GM12878 (cell line): ENCODE data around the gene HSPB6. TPM values are rescaled to one million over a fixed set of nuclear protein-coding genes. Genes with fewer than 3 reads are reported as not detected.

ENCODE experiments used
- ATAC-seq: fragments of 200-7000 bp; cut with Tn5 transposase; 3 replicates; pipeline ENCODE4 v1.9.1; 2020; ENCODE audit warnings: mild to moderate bottlenecking, moderate library complexity
- BruUV-seq: library from RNA; stranded (reverse); fragments of 400-500 nt; replicated peaks from 2 replicates; lab custom pipeline; 2021; lab: Mats Ljungman, UMichigan
- CTCF ChIA-PET: fragments of 300-600 bp; sonication (Branson Sonifier 250); formaldehyde crosslinking; extraction: SDS; loops from one replicate; lab custom pipeline; 2021; ENCODE audit warnings: inconsistent platforms; lab: Yijun Ruan, JAX
- POLR2A ChIA-PET: fragments of 350-600 bp; formaldehyde crosslinking; extraction: SDS; loops from one replicate; lab custom pipeline; 2021; ENCODE audit warnings: inconsistent platforms; lab: Charles Lee
- RAD21 ChIA-PET: fragments of 300-600 bp; sonication (Branson Sonifier 250); formaldehyde crosslinking; loops from one replicate; lab custom pipeline; 2023; ENCODE audit warnings: antibody characterized with exemption; ENCODE audit not compliant: unreplicated experiment; lab: Charles Lee
- SMC1A ChIA-PET: fragments of 300-600 bp; sonication (Branson Sonifier 250); formaldehyde crosslinking; loops from one replicate; lab custom pipeline; 2023; ENCODE audit not compliant: unreplicated experiment, uncharacterized antibody; lab: Charles Lee
- DNase-seq: peaks from one replicate; pipeline ENCODE4 v3.0.0-alpha.2; 2011; ENCODE audit warnings: low read depth, low spot score
- FAIRE-seq: peaks from 3 replicates; lab custom pipeline; 2011; peaks lifted over from hg19 to GRCh38; lab: Jason Lieb, UNC
- H2AFZ ChIP-seq: 2 replicates; pipeline ENCODE4 v1.6.0; 2011; ENCODE audit warnings: low read depth, low read length, control low read depth; ENCODE audit not compliant: control insufficient read depth
- H3K27ac ChIP-seq: 2 replicates; pipeline ENCODE4 v1.5.1; 2011; ENCODE audit warnings: control low read depth; ENCODE audit not compliant: control insufficient read depth, insufficient read depth
- H3K27me3 ChIP-seq, 2 experiments: replicated peaks in 1 of 2; 2 replicates each; pipeline versions ENCODE4 v1.6.0 to v1.6.1; 2011; ENCODE audit warnings: low read length in 1 of 2; ENCODE audit not compliant: control insufficient read depth in 2 of 2, insufficient read depth in 2 of 2
- H3K36me3 ChIP-seq, 2 experiments: 2 replicates each; pipeline ENCODE4 v1.5.1; 2011; ENCODE audit warnings: low read length in 1 of 2; ENCODE audit not compliant: control insufficient read depth in 2 of 2, insufficient read depth in 2 of 2
- H3K4me1 ChIP-seq: 2 replicates; pipeline ENCODE4 v1.6.1; 2011; ENCODE audit warnings: mild to moderate bottlenecking, low read length, moderate library complexity, mixed read lengths; ENCODE audit not compliant: control insufficient read depth, insufficient read depth
- H3K4me2 ChIP-seq: 2 replicates; pipeline ENCODE4 v1.6.0; 2011; ENCODE audit warnings: control low read depth; ENCODE audit not compliant: control insufficient read depth, insufficient read depth
- H3K4me3 ChIP-seq: fragments of 200-600 bp; sonication (generic); 2 replicates; pipeline ENCODE4 v1.5.1; 2016
- H3K79me2 ChIP-seq: 2 replicates; pipeline ENCODE4 v1.6.0; 2011; ENCODE audit warnings: low read length; ENCODE audit not compliant: control insufficient read depth, insufficient read depth
- H3K9ac ChIP-seq: 2 replicates; pipeline ENCODE4 v1.8.0; 2011; ENCODE audit warnings: low read length, control low read depth, mixed read lengths; ENCODE audit not compliant: control insufficient read depth, insufficient read depth
- H3K9me3 ChIP-seq: replicated peaks from 3 replicates; pipeline ENCODE4 v1.5.1; 2011; ENCODE audit warnings: mild to moderate bottlenecking, low read length; ENCODE audit not compliant: control insufficient read depth, insufficient read depth
- H4K20me1 ChIP-seq: 2 replicates; pipeline ENCODE4 v1.6.0; 2011; ENCODE audit not compliant: control insufficient read depth, insufficient read depth
- BHLHE40 ChIP-seq, 2 experiments: fragments of 450-650 bp in 1 of 2; IDR thresholded peaks; 2 replicates each; pipeline ENCODE4 v1.6.1; 2011 to 2017; ENCODE audit warnings: low read depth in 2 of 2, borderline replicate concordance in 1 of 2, improper control_type of control experiment in 1 of 2, low read length in 1 of 2, mild to moderate bottlenecking in 1 of 2
- DPF2 ChIP-seq: fragments of 450-650 bp; IDR thresholded peaks from 2 replicates; pipeline ENCODE4 v1.6.1; 2017; ENCODE audit warnings: mild to moderate bottlenecking
- EED ChIP-seq: sonication (generic); IDR thresholded peaks from 2 replicates; pipeline ENCODE4 v1.6.1; 2016; ENCODE audit warnings: antibody characterized with exemption, low read depth
- HDAC2 ChIP-seq: fragments of 200-600 bp; sonication (generic); IDR thresholded peaks from 2 replicates; pipeline ENCODE4 v1.6.1; 2017
- KLF5 ChIP-seq: fragments of 450-650 bp; IDR thresholded peaks from 2 replicates; pipeline ENCODE4 v1.6.1; 2014; ENCODE audit warnings: mild to moderate bottlenecking; ENCODE audit not compliant: partially characterized antibody
- LARP7 ChIP-seq: fragments of 450-650 bp; IDR thresholded peaks from 2 replicates; pipeline ENCODE4 v1.6.1; 2017; ENCODE audit warnings: mild to moderate bottlenecking
- POU2F2 ChIP-seq: IDR thresholded peaks from 3 replicates; pipeline ENCODE4 v1.6.1; 2011; ENCODE audit warnings: low read depth, mild to moderate bottlenecking, low read length, borderline replicate concordance
- RAD51 ChIP-seq: fragments of 450-650 bp; IDR thresholded peaks from 2 replicates; pipeline ENCODE4 v1.6.1; 2016; ENCODE audit warnings: moderate library complexity, mild to moderate bottlenecking, inconsistent platforms
- ZNF24 ChIP-seq: fragments of 450-650 bp; IDR thresholded peaks from 2 replicates; pipeline ENCODE4 v1.6.1; 2017; ENCODE audit warnings: antibody characterized with exemption, mild to moderate bottlenecking
- WGBS: methylation state at CpG from one replicate; pipeline ENCODE4 v1.1.6; 2016; ENCODE audit warnings: low lambda C conversion rate; ENCODE audit not compliant: insufficient replicate concordance, insufficient coverage; ENCODE audit errors: missing lambda C conversion rate; 5-methylcytosine and 5-hydroxymethylcytosine counted together
- in situ Hi-C: fragments of 300-500 bp; cut with MboI; formaldehyde crosslinking; loops from 9 replicates; pipeline ENCODE4 v1.14.3; 2018; ENCODE audit warnings: mixed read lengths
- intact Hi-C: fragments of 100-400 bp; cut with micrococcal nuclease; formaldehyde crosslinking; loops from one replicate; pipeline ENCODE4 v1.14.2; 2022; ENCODE audit not compliant: unreplicated experiment
- polyA plus RNA-seq, 11 experiments: library from polyadenylated mRNA; depleted of rRNA in 4 of 11; unstranded in 6 of 11; stranded (reverse) in 5 of 11; fragments of >200 nt; fragmentation: Nextera tagmentation in 4 of 11; fragmentation: Illumina TruSeq in 1 of 11; extraction: Ambion mirVana in 4 of 11; extraction: Trizol in 1 of 11; gene quantifications; 1 replicate in 1 of 11; 2 replicates in 10 of 11; pipeline versions ENCODE4 v1.2.1 to v1.2.3, GENCODE V29; 2011 to 2016; ENCODE audit warnings: inconsistent platforms in 2 of 11, missing spikeins in 2 of 11, low read depth in 1 of 11
- total RNA-seq, 4 experiments: library from RNA; depleted of rRNA in 3 of 4; stranded (reverse); fragments of >200 nt in 3 of 4; fragmentation: Illumina TruSeq in 1 of 4; extraction: Trizol in 1 of 4; gene quantifications; 2 replicates each; pipeline versions ENCODE4 v1.2.1 to v1.2.3, GENCODE V29; 2013 to 2021
- TF ChIP-seq, protein P1 (sequence below): fragments of 450-650 bp; IDR thresholded peaks from 2 replicates; pipeline ENCODE4 v1.6.1; 2017; ENCODE audit warnings: mild to moderate bottlenecking, moderate library complexity
- TF ChIP-seq, protein P2 (sequence below): IDR thresholded peaks from 2 replicates; pipeline ENCODE4 v1.6.1; 2011; ENCODE audit warnings: low read depth, low read length, improper control_type of control experiment, borderline replicate concordance
- TF ChIP-seq, protein P3 (sequence below): fragments of 450-650 bp; IDR thresholded peaks from 2 replicates; pipeline ENCODE4 v1.6.1; 2017; ENCODE audit warnings: borderline replicate concordance
- TF ChIP-seq, protein P4 (sequence below): fragments of 450-650 bp; formaldehyde crosslinking; IDR thresholded peaks from 2 replicates; pipeline ENCODE4 v1.5.0; 2022; ENCODE audit warnings: mild to moderate bottlenecking, missing genetic modification characterization

The HSPB6 gene
- total and polyA plus RNA-seq, 10 of the 15 experiments (the other 5 are each of a cell fraction or from before 2014, with no cell fraction given): 0.09 to 1.6 (median 0.36) TPM; not detected in 4

DNA sequence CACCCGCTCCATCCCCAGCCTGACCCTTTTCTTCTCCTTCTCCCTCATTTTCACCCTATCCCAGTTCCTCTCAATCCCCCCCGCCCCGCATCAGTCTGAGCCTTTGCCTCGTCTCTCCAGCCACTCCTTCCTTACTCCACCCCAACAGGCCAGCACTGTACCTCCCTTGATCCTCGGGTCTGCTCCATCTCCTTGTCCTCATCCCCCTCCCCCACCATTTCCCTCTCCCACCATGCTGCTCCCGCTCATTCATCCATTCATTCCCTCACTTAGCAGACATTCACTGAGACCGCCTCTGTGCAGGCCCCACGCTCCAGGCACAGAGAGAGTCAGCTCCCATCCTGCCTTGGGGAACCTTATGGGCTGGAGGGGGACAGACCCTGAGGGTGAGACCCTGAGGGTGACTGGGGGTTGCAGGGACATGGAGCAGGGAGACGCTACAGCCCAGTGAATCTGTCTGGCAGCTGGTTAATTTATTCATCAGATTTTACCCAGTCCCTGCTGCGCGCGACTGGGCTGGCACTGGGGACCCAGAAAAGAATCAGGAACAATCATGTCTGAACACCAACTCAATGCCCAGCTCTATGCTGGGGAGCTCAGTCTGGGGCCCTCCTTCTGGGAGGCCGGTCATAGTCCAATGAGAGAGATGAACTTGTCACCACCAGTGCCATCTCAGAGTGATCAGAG, 19.4 kb upstream of the HSPB6 start:
- peak overlapping the region; percentile 77 for H3K4me3 ChIP-seq
- TF ChIP-seq, protein P1, sequence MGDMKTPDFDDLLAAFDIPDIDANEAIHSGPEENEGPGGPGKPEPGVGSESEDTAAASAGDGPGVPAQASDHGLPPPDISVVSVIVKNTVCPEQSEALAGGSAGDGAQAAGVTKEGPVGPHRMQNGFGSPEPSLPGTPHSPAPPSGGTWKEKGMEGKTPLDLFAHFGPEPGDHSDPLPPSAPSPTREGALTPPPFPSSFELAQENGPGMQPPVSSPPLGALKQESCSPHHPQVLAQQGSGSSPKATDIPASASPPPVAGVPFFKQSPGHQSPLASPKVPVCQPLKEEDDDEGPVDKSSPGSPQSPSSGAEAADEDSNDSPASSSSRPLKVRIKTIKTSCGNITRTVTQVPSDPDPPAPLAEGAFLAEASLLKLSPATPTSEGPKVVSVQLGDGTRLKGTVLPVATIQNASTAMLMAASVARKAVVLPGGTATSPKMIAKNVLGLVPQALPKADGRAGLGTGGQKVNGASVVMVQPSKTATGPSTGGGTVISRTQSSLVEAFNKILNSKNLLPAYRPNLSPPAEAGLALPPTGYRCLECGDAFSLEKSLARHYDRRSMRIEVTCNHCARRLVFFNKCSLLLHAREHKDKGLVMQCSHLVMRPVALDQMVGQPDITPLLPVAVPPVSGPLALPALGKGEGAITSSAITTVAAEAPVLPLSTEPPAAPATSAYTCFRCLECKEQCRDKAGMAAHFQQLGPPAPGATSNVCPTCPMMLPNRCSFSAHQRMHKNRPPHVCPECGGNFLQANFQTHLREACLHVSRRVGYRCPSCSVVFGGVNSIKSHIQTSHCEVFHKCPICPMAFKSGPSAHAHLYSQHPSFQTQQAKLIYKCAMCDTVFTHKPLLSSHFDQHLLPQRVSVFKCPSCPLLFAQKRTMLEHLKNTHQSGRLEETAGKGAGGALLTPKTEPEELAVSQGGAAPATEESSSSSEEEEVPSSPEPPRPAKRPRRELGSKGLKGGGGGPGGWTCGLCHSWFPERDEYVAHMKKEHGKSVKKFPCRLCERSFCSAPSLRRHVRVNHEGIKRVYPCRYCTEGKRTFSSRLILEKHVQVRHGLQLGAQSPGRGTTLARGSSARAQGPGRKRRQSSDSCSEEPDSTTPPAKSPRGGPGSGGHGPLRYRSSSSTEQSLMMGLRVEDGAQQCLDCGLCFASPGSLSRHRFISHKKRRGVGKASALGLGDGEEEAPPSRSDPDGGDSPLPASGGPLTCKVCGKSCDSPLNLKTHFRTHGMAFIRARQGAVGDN: no peak
- no peak for TF ChIP-seq HDAC2
- no peak for TF ChIP-seq RAD51
- no peak for TF ChIP-seq POU2F2
- TF ChIP-seq KLF5: no peak
- no peak for TF ChIP-seq BHLHE40 (IDR thresholded peaks at IDR 0.05; ENCODE audit: borderline replicate concordance in 1 of 2, low read depth in 2 of 2, low read length in 1 of 2)
- TF ChIP-seq, protein P2, sequence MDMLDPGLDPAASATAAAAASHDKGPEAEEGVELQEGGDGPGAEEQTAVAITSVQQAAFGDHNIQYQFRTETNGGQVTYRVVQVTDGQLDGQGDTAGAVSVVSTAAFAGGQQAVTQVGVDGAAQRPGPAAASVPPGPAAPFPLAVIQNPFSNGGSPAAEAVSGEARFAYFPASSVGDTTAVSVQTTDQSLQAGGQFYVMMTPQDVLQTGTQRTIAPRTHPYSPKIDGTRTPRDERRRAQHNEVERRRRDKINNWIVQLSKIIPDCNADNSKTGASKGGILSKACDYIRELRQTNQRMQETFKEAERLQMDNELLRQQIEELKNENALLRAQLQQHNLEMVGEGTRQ: no peak
- TF ChIP-seq ZNF24: no peak
- TF ChIP-seq, protein P3, sequence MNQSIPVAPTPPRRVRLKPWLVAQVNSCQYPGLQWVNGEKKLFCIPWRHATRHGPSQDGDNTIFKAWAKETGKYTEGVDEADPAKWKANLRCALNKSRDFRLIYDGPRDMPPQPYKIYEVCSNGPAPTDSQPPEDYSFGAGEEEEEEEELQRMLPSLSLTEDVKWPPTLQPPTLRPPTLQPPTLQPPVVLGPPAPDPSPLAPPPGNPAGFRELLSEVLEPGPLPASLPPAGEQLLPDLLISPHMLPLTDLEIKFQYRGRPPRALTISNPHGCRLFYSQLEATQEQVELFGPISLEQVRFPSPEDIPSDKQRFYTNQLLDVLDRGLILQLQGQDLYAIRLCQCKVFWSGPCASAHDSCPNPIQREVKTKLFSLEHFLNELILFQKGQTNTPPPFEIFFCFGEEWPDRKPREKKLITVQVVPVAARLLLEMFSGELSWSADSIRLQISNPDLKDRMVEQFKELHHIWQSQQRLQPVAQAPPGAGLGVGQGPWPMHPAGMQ: no peak
- TF ChIP-seq DPF2: no peak
- TF ChIP-seq EED: no peak
- TF ChIP-seq LARP7: no peak
- TF ChIP-seq, protein P4, sequence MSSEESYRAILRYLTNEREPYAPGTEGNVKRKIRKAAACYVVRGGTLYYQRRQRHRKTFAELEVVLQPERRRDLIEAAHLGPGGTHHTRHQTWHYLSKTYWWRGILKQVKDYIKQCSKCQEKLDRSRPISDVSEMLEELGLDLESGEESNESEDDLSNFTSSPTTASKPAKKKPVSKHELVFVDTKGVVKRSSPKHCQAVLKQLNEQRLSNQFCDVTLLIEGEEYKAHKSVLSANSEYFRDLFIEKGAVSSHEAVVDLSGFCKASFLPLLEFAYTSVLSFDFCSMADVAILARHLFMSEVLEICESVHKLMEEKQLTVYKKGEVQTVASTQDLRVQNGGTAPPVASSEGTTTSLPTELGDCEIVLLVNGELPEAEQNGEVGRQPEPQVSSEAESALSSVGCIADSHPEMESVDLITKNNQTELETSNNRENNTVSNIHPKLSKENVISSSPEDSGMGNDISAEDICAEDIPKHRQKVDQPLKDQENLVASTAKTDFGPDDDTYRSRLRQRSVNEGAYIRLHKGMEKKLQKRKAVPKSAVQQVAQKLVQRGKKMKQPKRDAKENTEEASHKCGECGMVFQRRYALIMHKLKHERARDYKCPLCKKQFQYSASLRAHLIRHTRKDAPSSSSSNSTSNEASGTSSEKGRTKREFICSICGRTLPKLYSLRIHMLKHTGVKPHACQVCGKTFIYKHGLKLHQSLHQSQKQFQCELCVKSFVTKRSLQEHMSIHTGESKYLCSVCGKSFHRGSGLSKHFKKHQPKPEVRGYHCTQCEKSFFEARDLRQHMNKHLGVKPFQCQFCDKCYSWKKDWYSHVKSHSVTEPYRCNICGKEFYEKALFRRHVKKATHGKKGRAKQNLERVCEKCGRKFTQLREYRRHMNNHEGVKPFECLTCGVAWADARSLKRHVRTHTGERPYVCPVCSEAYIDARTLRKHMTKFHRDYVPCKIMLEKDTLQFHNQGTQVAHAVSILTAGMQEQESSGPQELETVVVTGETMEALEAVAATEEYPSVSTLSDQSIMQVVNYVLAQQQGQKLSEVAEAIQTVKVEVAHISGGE (CRISPR knock-in tag): no peak

More for the DNA sequence above, 19.4 kb upstream of the HSPB6 start:
- Histone ChIP-seq H3K79me2 (no peaks in the 10 kb centered on the region), H3K4me1 (no peaks in the 10 kb centered on the region), H3K27ac (no peak overlapping the region), H3K36me3 (no peaks in the 10 kb centered on the region; a peak in 1 of 4 replicates), H3K9ac (peak overlapping the region; percentile 7; the same call in 1 of the 2 replicates), H3K27me3 (no peaks in the 10 kb centered on the region), H4K20me1 (no peaks in the 10 kb centered on the region), H3K9me3 (no peaks in the 10 kb centered on the region), H3K4me2 (peak overlapping the region; percentile 45), H2AFZ (no peak overlapping the region)
- SMC1A ChIA-PET: interaction anchor here (0.7 kb wide), 1 partner anchor 36 kb away, joined by 3 read pairs; no protein-coding TSS in a partner anchor
- WGBS: 72% methylated on average over 9 of the region's 13 CpGs
- ATAC-seq (no peak), FAIRE-seq (no peak), DNase-seq (no peak)
- RAD21 ChIA-PET: interaction anchor here (1.1 kb wide), 1 partner anchor 36 kb away, joined by 4 read pairs; no protein-coding TSS in a partner anchor
- POLR2A ChIA-PET: interaction anchor here (0.7 to 1.7 kb wide), 3 partner anchors 28 to 64 kb away, joined by 3 to 5 read pairs (median 4); partner anchors contain the start of gene LIN37
- in situ Hi-C loops: no loop called here
- CTCF ChIA-PET: interaction anchor here (0.6 to 1.3 kb wide), 3 partner anchors 58 to 278 kb away, joined by 3 read pairs; partner anchors contain the start of gene THAP8
- intact Hi-C loops: no loop called here
- BruUV-seq: no TSS peak
